Stimulated activated CD8-positive, alpha-beta memory T cell treated with anti-CD3 and anti-CD28 coated beads, Interleukin-12 subunit alpha, Interleukin-12 subunit beta, amount 100 ng/mL, for 4 hours (primary cell): ENCODE data around the gene BRME1.
A peak's percentile ranks its signal among the peaks of the same experiment; 100 is the strongest.

ENCODE experiments used
- DNase-seq: peaks from one replicate; pipeline ENCODE4 v3.0.0-alpha.2; 2020; ENCODE audit warnings: low read depth

Gene BRME1

GRCh38 chr19:13905634-13906520 is at the start of gene BRME1, which contains the start of gene CC2D1A:
TSS of gene BRME1 (minus strand) at chr19:13906117. CDS start at chr19:13904892, 1,225 bp downstream.
TSS of gene CC2D1A (plus strand) at chr19:13906201. CDS start at chr19:13906442, 241 bp downstream.
- DNase-seq: peak; percentile 91

- DNase-seq: no peak
Observed at GRCh38 chr19:13954185-13954584, 48.3 kb upstream of the BRME1 start.

GRCh38 chr19:13952931-13953531 is 47.1 kb upstream of the BRME1 start:
- DNase-seq: no peak

GRCh38 chr19:13952154-13952930 is 46.4 kb upstream of the BRME1 start, which contains the start of gene DCAF15:
TSS of gene DCAF15 (plus strand) at chr19:13952509. CDS start at chr19:13952513, 4 bp downstream.
- peak; percentile 97 for DNase-seq

GRCh38 chr19:13951799-13952153 is 45.9 kb upstream of the BRME1 start:
- no peak for DNase-seq

GRCh38 chr19:13951043-13951442 is 45.1 kb upstream of the BRME1 start:
- DNase-seq: no peak

- no peak for DNase-seq
Observed at GRCh38 chr19:13946414-13946813, 40.5 kb upstream of the BRME1 start.

- DNase-seq: no peak
Observed at GRCh38 chr19:13942023-13942684, 36.2 kb upstream of the BRME1 start.

- DNase-seq: no peak
Observed at GRCh38 chr19:13938301-13939064, 32.6 kb upstream of the BRME1 start, which contains the start of gene PODNL1. TSS of gene PODNL1 (minus strand) at chr19:13938417. CDS start at chr19:13938181, 236 bp downstream.

- DNase-seq: no peak
Observed at GRCh38 chr19:13937479-13938300, 31.8 kb upstream of the BRME1 start.

GRCh38 chr19:13935765-13936510 is 30.0 kb upstream of the BRME1 start:
- DNase-seq: no peak

- DNase-seq: no peak
Observed at GRCh38 chr19:13934785-13935109, 28.8 kb upstream of the BRME1 start.

GRCh38 chr19:13932911-13933393 is 27.0 kb upstream of the BRME1 start:
- DNase-seq: no peak

GRCh38 chr19:13932149-13932637 is 26.3 kb upstream of the BRME1 start:
- no peak for DNase-seq

GRCh38 chr19:13931391-13932148 is 25.7 kb upstream of the BRME1 start:
- DNase-seq: no peak

GRCh38 chr19:13930402-13930801 is 24.5 kb upstream of the BRME1 start:
- no peak for DNase-seq

- DNase-seq: no peak
Observed at GRCh38 chr19:13929956-13930355, 24.0 kb upstream of the BRME1 start.

- no peak for DNase-seq
Observed at GRCh38 chr19:13929340-13929739, 23.4 kb upstream of the BRME1 start.
